ENCODE results near the gene SLPI. TPM values are rescaled to one million over a fixed set of nuclear protein-coding genes. Genes with fewer than 3 reads are reported as not detected.

The SLPI gene
- polyA plus RNA-seq, 6 donors from 2014 or later, result 0.63 TPM; not detected in 5

GRCh38 chr20:45263556-45264266 lies 9.3 kb upstream of the SLPI start:
- no peaks in the 10 kb centered on the region for H3K36me3 Mint-ChIP-seq
- H3K27ac Mint-ChIP-seq, result no peak overlapping the region
- ATAC-seq (ENCODE audit: low read depth in 2 of 2) (no peak), DNase-seq (no peak)
- H3K9me3 Mint-ChIP-seq, result no peaks in the 10 kb centered on the region
- no peaks in the 10 kb centered on the region for H3K4me1 Mint-ChIP-seq
- no peak overlapping the region for H3K4me3 Mint-ChIP-seq
- H3K27me3 Mint-ChIP-seq, result peaks cover 25 to 58% (median 46%) of the 10 kb centered on the region in 3 donors

GRCh38 chr20:45258664-45259063 lies 4.3 kb upstream of the SLPI start:
- DNase-seq (no peak), ATAC-seq (ENCODE audit: low read depth in 2 of 2) (no peak)
- H3K27me3 Mint-ChIP-seq, result peaks cover 55 to 65% (median 62%) of the 10 kb centered on the region in 3 donors
- no peak overlapping the region for H3K4me3 Mint-ChIP-seq
- no peaks in the 10 kb centered on the region for H3K36me3 Mint-ChIP-seq
- H3K4me1 Mint-ChIP-seq, result no peaks in the 10 kb centered on the region
- H3K9me3 Mint-ChIP-seq, result no peaks in the 10 kb centered on the region
- H3K27ac Mint-ChIP-seq, result no peak overlapping the region

GRCh38 chr20:45258259-45258658 lies 3.9 kb upstream of the SLPI start:
- H3K36me3 Mint-ChIP-seq, result no peaks in the 10 kb centered on the region
- no peaks in the 10 kb centered on the region for H3K9me3 Mint-ChIP-seq
- no peak overlapping the region for H3K4me3 Mint-ChIP-seq
- ATAC-seq (ENCODE audit: low read depth in 2 of 2) (no peak), DNase-seq (no peak)
- H3K27me3 Mint-ChIP-seq, result peaks cover 59 to 69% (median 66%) of the 10 kb centered on the region in 3 donors
- no peak overlapping the region for H3K27ac Mint-ChIP-seq
- no peaks in the 10 kb centered on the region for H3K4me1 Mint-ChIP-seq

- Mint-ChIP-seq H3K36me3 (no peaks in the 10 kb centered on the region), H3K9me3 (no peaks in the 10 kb centered on the region), H3K4me3 (no peak overlapping the region), H3K27ac (no peak overlapping the region), H3K27me3 (peaks cover 57 to 69% (median 67%) of the 10 kb centered on the region in 3 donors), H3K4me1 (no peaks in the 10 kb centered on the region)
- DNase-seq (no peak), ATAC-seq (ENCODE audit: low read depth in 2 of 2) (no peak)
These were observed 3.3 kb upstream of the SLPI start for GRCh38 chr20:45257711-45258110.

GRCh38 chr20:45257161-45257560 lies 2.8 kb upstream of the SLPI start:
- Mint-ChIP-seq H3K9me3 (no peaks in the 10 kb centered on the region), H3K4me1 (no peaks in the 10 kb centered on the region), H3K27ac (no peak overlapping the region), H3K4me3 (no peak overlapping the region), H3K27me3 (peaks cover 60 to 69% (median 68%) of the 10 kb centered on the region in 3 donors), H3K36me3 (no peaks in the 10 kb centered on the region)
- ATAC-seq (ENCODE audit: low read depth in 2 of 2), result no peak
- DNase-seq, result no peak

GRCh38 chr20:45253261-45253660 lies 1.1 kb downstream of the SLPI start:
- no peak overlapping the region for H3K27ac Mint-ChIP-seq
- H3K4me1 Mint-ChIP-seq, result no peaks in the 10 kb centered on the region
- H3K27me3 Mint-ChIP-seq, result peaks cover 70 to 76% (median 71%) of the 10 kb centered on the region in 3 donors
- no peaks in the 10 kb centered on the region for H3K9me3 Mint-ChIP-seq
- DNase-seq (no peak), ATAC-seq (ENCODE audit: low read depth in 2 of 2) (no peak)
- H3K4me3 Mint-ChIP-seq, result no peak overlapping the region
- no peaks in the 10 kb centered on the region for H3K36me3 Mint-ChIP-seq

- Mint-ChIP-seq H3K27ac (no peak overlapping the region), H3K27me3 (peaks cover 74 to 79% (median 78%) of the 10 kb centered on the region in 3 donors), H3K36me3 (no peaks in the 10 kb centered on the region), H3K4me1 (no peaks in the 10 kb centered on the region), H3K4me3 (no peak overlapping the region), H3K9me3 (no peaks in the 10 kb centered on the region)
- ATAC-seq (ENCODE audit: low read depth in 2 of 2) (no peak), DNase-seq (no peak)
These were observed 2.3 kb downstream of the SLPI start for GRCh38 chr20:45251884-45252560.

GRCh38 chr20:45248609-45249008 lies 5.8 kb downstream of the SLPI start:
- Mint-ChIP-seq H3K4me1 (no peaks in the 10 kb centered on the region), H3K27me3 (peaks cover 66 to 83% (median 79%) of the 10 kb centered on the region in 3 donors), H3K9me3 (no peaks in the 10 kb centered on the region), H3K4me3 (no peak overlapping the region), H3K27ac (peak overlapping the region in 1 of 6 donors; percentile 24), H3K36me3 (no peaks in the 10 kb centered on the region)
- ATAC-seq (ENCODE audit: low read depth in 2 of 2), result no peak
- DNase-seq, result no peak

- no peaks in the 10 kb centered on the region for H3K36me3 Mint-ChIP-seq
- ATAC-seq (ENCODE audit: low read depth in 2 of 2) (no peak), DNase-seq (no peak)
- H3K4me3 Mint-ChIP-seq, result no peak overlapping the region
- no peak overlapping the region for H3K27ac Mint-ChIP-seq
- H3K27me3 Mint-ChIP-seq, result peaks cover 61 to 75% (median 75%) of the 10 kb centered on the region in 3 donors
- no peaks in the 10 kb centered on the region for H3K9me3 Mint-ChIP-seq
- no peaks in the 10 kb centered on the region for H3K4me1 Mint-ChIP-seq
These were observed 6.5 kb downstream of the SLPI start for GRCh38 chr20:45247865-45248264.

GRCh38 chr20:45246109-45246508 lies 8.3 kb downstream of the SLPI start:
- no peak for ATAC-seq (ENCODE audit: low read depth in 2 of 2)
- Mint-ChIP-seq H3K4me1 (no peaks in the 10 kb centered on the region), H3K4me3 (no peak overlapping the region)

GRCh38 chr20:45238139-45238538 lies 16.2 kb downstream of the SLPI start:
- DNase-seq, result no peak
- no peak overlapping the region for H3K4me3 Mint-ChIP-seq
- H3K27me3 Mint-ChIP-seq, result peaks cover 15 to 51% (median 50%) of the 10 kb centered on the region in 3 donors

More at GRCh38 chr20:45246109-45246508, 8.3 kb downstream of the SLPI start:
- no peak for DNase-seq
- H3K27ac Mint-ChIP-seq, result no peak overlapping the region
- peaks cover 49 to 66% (median 66%) of the 10 kb centered on the region in 3 donors for H3K27me3 Mint-ChIP-seq
- H3K9me3 Mint-ChIP-seq, result no peaks in the 10 kb centered on the region
- H3K36me3 Mint-ChIP-seq, result no peaks in the 10 kb centered on the region

GRCh38 chr20:45235995-45236394 lies 18.4 kb downstream of the SLPI start:
- Mint-ChIP-seq H3K4me1 (peaks cover 0 to 5% (median 0%) of the 10 kb centered on the region in 3 donors), H3K4me3 (no peak overlapping the region), H3K27ac (no peak overlapping the region), H3K36me3 (peaks cover 0 to 9% of the 10 kb centered on the region in 2 donors), H3K9me3 (peaks cover 5 to 23% (median 13%) of the 10 kb centered on the region in 7 donors), H3K27me3 (peaks cover 28 to 57% (median 54%) of the 10 kb centered on the region in 3 donors)
- no peak for ATAC-seq (ENCODE audit: low read depth in 2 of 2)
- no peak for DNase-seq

More at GRCh38 chr20:45238139-45238538, 16.2 kb downstream of the SLPI start:
- peaks cover 0 to 9% of the 10 kb centered on the region in 2 donors for H3K36me3 Mint-ChIP-seq
- no peak for ATAC-seq (ENCODE audit: low read depth in 2 of 2)
- H3K27ac Mint-ChIP-seq, result no peak overlapping the region
- H3K4me1 Mint-ChIP-seq, result no peaks in the 10 kb centered on the region
- H3K9me3 Mint-ChIP-seq, result peaks cover 5 to 23% (median 13%) of the 10 kb centered on the region in 7 donors

GRCh38 chr20:45230631-45231030 lies 23.7 kb downstream of the SLPI start:
- no peak for DNase-seq
- peaks cover 5 to 17% (median 11%) of the 10 kb centered on the region in 7 donors for H3K9me3 Mint-ChIP-seq
- H3K4me3 Mint-ChIP-seq, result no peak overlapping the region
- no peak overlapping the region for H3K27ac Mint-ChIP-seq
- H3K36me3 Mint-ChIP-seq, result peaks cover 0 to 9% of the 10 kb centered on the region in 2 donors
- H3K27me3 Mint-ChIP-seq, result peaks cover 18 to 46% (median 43%) of the 10 kb centered on the region in 3 donors
- ATAC-seq (ENCODE audit: low read depth in 2 of 2), result no peak
- H3K4me1 Mint-ChIP-seq, result peaks cover 0 to 5% (median 0%) of the 10 kb centered on the region in 3 donors

Measured in naive B cell (primary cell).